DMS 273 (cell line): Measurements from ENCODE around the gene TTBK2.
"Not testable (repeated sequence)": the region's sequence is repeated elsewhere in the genome, so short reads cannot be mapped to it uniquely, and the experiment has no call there.

ENCODE experiments used
- DNase-seq: peaks from one replicate; lab custom pipeline; 2025; ENCODE audit not compliant: unreplicated experiment; lab: John Stamatoyannopoulos, UW

TTBK2 gene

GRCh38 chr15:42911058-42911592 is 9.5 kb downstream of the TTBK2 start:
- DNase-seq = no peak

GRCh38 chr15:42908538-42908937 is 12.0 kb downstream of the TTBK2 start:
- DNase-seq = no peak

- no peak for DNase-seq
These were observed 16.9 kb downstream of the TTBK2 start for GRCh38 chr15:42903388-42904324.

- not testable (repeated sequence) for DNase-seq
These were observed 26.7 kb downstream of the TTBK2 start for GRCh38 chr15:42893911-42894310.

GRCh38 chr15:42891569-42891968 is 29.0 kb downstream of the TTBK2 start:
- DNase-seq = no peak

- no peak for DNase-seq
These were observed 30.2 kb downstream of the TTBK2 start for GRCh38 chr15:42890161-42890913.

- not testable (repeated sequence) for DNase-seq
These were observed 33.2 kb downstream of the TTBK2 start for GRCh38 chr15:42887384-42887783.

GRCh38 chr15:42880121-42880520 is 40.5 kb downstream of the TTBK2 start:
- no peak for DNase-seq

- no peak for DNase-seq
These were observed 41.1 kb downstream of the TTBK2 start for GRCh38 chr15:42879443-42879842.

GRCh38 chr15:42876224-42876623 is 44.4 kb downstream of the TTBK2 start:
- no peak for DNase-seq

GRCh38 chr15:42868683-42869082 is 51.9 kb downstream of the TTBK2 start:
- DNase-seq = no peak

GRCh38 chr15:42863572-42864239 is 56.9 kb downstream of the TTBK2 start:
- DNase-seq = no peak

GRCh38 chr15:42858999-42859789 is 61.4 kb downstream of the TTBK2 start:
- no peak for DNase-seq

- no peak for DNase-seq
These were observed 62.0 kb downstream of the TTBK2 start for GRCh38 chr15:42858540-42858939.

- DNase-seq = no peak
These were observed 66.0 kb downstream of the TTBK2 start for GRCh38 chr15:42854576-42854975.

GRCh38 chr15:42849836-42850235 is 70.7 kb downstream of the TTBK2 start:
- no peak for DNase-seq

GRCh38 chr15:42848846-42849245 is 71.7 kb downstream of the TTBK2 start:
- DNase-seq = no peak

GRCh38 chr15:42846647-42847046 is 73.9 kb downstream of the TTBK2 start:
- DNase-seq = no peak

- DNase-seq = no peak
These were observed 75.0 kb downstream of the TTBK2 start for GRCh38 chr15:42845581-42845980.

- DNase-seq = no peak
These were observed 76.9 kb downstream of the TTBK2 start for GRCh38 chr15:42843699-42844098.
